ENCODE data around the gene HBD. TPM values are rescaled to one million over a fixed set of nuclear protein-coding genes. Genes with fewer than 3 reads are reported as not detected.

Gene HBD
- total and polyA plus RNA-seq, 2 donors (not counting 3 experiments of a cell fraction or from before 2014, with no cell fraction given) = not detected

GRCh38 chr11:5277807-5278382 is 43.6 kb upstream of the HBD start:
- intact Hi-C loops (cut with micrococcal nuclease) = no loop called here
- H3K4me1 ChIP-seq (ENCODE audit: control insufficient read depth, extremely low read depth, insufficient read depth, low read length) = peaks cover 11% of the 10 kb centered on the region
- no peak overlapping the region for H3K4me2 ChIP-seq (ENCODE audit: insufficient read depth, low read length)
- no peak overlapping the region for H2AFZ ChIP-seq (ENCODE audit: low read depth, low read length)
- TF ChIP-seq FOS (IDR thresholded peaks at IDR 0.05; ENCODE audit: borderline replicate concordance, insufficient read depth, low read length) = no peak
- TF ChIP-seq GATA2 (IDR thresholded peaks at IDR 0.05; ENCODE audit: insufficient read depth, insufficient read length, low read depth, low read length) = no peak
- no peak for TF ChIP-seq POLR2AphosphoS5 (IDR thresholded peaks at IDR 0.05; ENCODE audit: insufficient read depth, low read depth, low read length)
- TF ChIP-seq MYC (IDR thresholded peaks at IDR 0.05; ENCODE audit: low read depth, low read length) = no peak
- no peak for TF ChIP-seq JUN (IDR thresholded peaks at IDR 0.05; ENCODE audit: borderline replicate concordance, insufficient read depth, insufficient read length, low read depth)
- TF ChIP-seq CTCF (IDR thresholded peaks at IDR 0.05; ENCODE audit: extremely low read depth in 1 of 2, insufficient read depth in 1 of 2, low read depth in 1 of 2, low read length in 2 of 2) = no peak
- TF ChIP-seq MAX (IDR thresholded peaks at IDR 0.05; ENCODE audit: insufficient read depth, insufficient read length) = no peak
- TF ChIP-seq EZH2 (IDR thresholded peaks at IDR 0.05; ENCODE audit: borderline replicate concordance, low read depth, low read length, severe bottlenecking) = no peak
- TF ChIP-seq POLR2A (IDR thresholded peaks at IDR 0.05; ENCODE audit: low read depth, low read length) = no peak
- no peaks in the 10 kb centered on the region for H3K79me2 ChIP-seq (ENCODE audit: control insufficient read depth, insufficient read depth, low read length)
- no peaks in the 10 kb centered on the region for H3K9me3 ChIP-seq (replicated peaks; ENCODE audit: control insufficient read depth, insufficient read depth, low read length)
- CTCF ChIA-PET = interaction anchor here (1.0 kb wide), 1 partner anchor 12 kb away, joined by 4 read pairs; no protein-coding TSS in a partner anchor
- H3K9ac ChIP-seq (replicated peaks; ENCODE audit: extremely low read depth, insufficient read depth, low read length) = no peak overlapping the region
- POLR2A ChIA-PET = no interaction called here
- FAIRE-seq = no peak
- H3K27ac ChIP-seq (ENCODE audit: insufficient read depth, low read depth, low read length) = no peak overlapping the region
- dilution Hi-C loops (cut with MboI; ENCODE audit: extremely low pct_ligation_motif_present, low sequenced_read_pairs) = no loop called here
- H3K9me1 ChIP-seq (replicated peaks; ENCODE audit: control insufficient read depth, extremely low read depth, insufficient read depth, low read length) = no peaks in the 10 kb centered on the region
- no peak overlapping the region for H3K4me3 ChIP-seq (replicated peaks in 1 of 3; ENCODE audit: insufficient read depth in 1 of 3, low read depth in 1 of 3, low read length in 3 of 3)
- H3K27me3 ChIP-seq (ENCODE audit: control insufficient read depth in 2 of 2, insufficient read depth in 2 of 2, low read length in 2 of 2) = no peaks in the 10 kb centered on the region
- DNase-seq (ENCODE audit: low read depth, low spot score) = no peak
- no peaks in the 10 kb centered on the region for H3K36me3 ChIP-seq (ENCODE audit: control insufficient read depth in 2 of 2, extremely low read depth in 1 of 2, insufficient read depth in 2 of 2, low read length in 2 of 2)
- H4K20me1 ChIP-seq (replicated peaks; ENCODE audit: control insufficient read depth, extremely low read depth, insufficient read depth, low read length) = no peaks in the 10 kb centered on the region
- no TSS peak for BruUV-seq (replicated peaks)

Data from endothelial cell of umbilical vein (primary cell).